K562 (cell line): ENCODE data around the gene KCNH3. TPM values are rescaled to one million over a fixed set of nuclear protein-coding genes. Genes with fewer than 3 reads are reported as not detected.

Experiments
- CUX1 ChIP-seq: fragments of 200-800 bp; sonication (Bioruptor generic); IDR thresholded peaks from 2 replicates; pipeline ENCODE4 v1.6.1; 2016; ENCODE audit warnings: missing genetic modification characterization, missing compliant biosample characterization
- DACH1 ChIP-seq: fragments of 450-650 bp; IDR thresholded peaks from 2 replicates; pipeline ENCODE4 v1.6.1; 2018; ENCODE audit not compliant: partially characterized antibody
- L3MBTL2 ChIP-seq: fragments of 450-650 bp; IDR thresholded peaks from 2 replicates; pipeline ENCODE4 v1.6.1; 2016; ENCODE audit warnings: mild to moderate bottlenecking, moderate library complexity
- MNT ChIP-seq, 2 experiments: fragments of 450-650 bp; conservative IDR thresholded peaks; 2 replicates each; pipeline ENCODE4 v1.6.1; 2017; ENCODE audit warnings: mild to moderate bottlenecking in 2 of 2, moderate library complexity in 2 of 2
- NCOA6 ChIP-seq: fragments of 450-650 bp; IDR thresholded peaks from 2 replicates; pipeline ENCODE4 v1.6.1; 2017; ENCODE audit warnings: mild to moderate bottlenecking
- NFRKB ChIP-seq: fragments of 450-650 bp; IDR thresholded peaks from 2 replicates; pipeline ENCODE4 v1.6.1; 2016; ENCODE audit warnings: low read depth
- NR0B1 ChIP-seq: fragments of 450-650 bp; IDR thresholded peaks from one replicate; pipeline ENCODE4 v1.6.1; 2018; ENCODE audit warnings: mild to moderate bottlenecking, moderate library complexity; ENCODE audit not compliant: partially characterized antibody
- TCFL5 ChIP-seq: fragments of 250-450 bp; sonication (Bioruptor Pico); conservative IDR thresholded peaks from 2 replicates; pipeline ENCODE4 v1.6.1; 2021; ENCODE audit warnings: mild to moderate bottlenecking, moderate library complexity, matching md5 sums
- USF2 ChIP-seq: sonication (generic); formaldehyde crosslinking; IDR thresholded peaks from 2 replicates; pipeline ENCODE4 v1.5.0; 2020; ENCODE audit warnings: missing genetic modification reagents
- polyA plus RNA-seq, 8 experiments: library from polyadenylated mRNA; depleted of rRNA in 4 of 8; stranded (reverse) in 5 of 8; unstranded in 3 of 8; fragments of >200 nt; fragmentation: Nextera tagmentation in 2 of 8; fragmentation: Illumina TruSeq in 1 of 8; extraction: Ambion mirVana in 2 of 8; extraction: Trizol in 1 of 8; gene quantifications; 2 replicates each; pipeline versions ENCODE4 v1.2.1 to v1.2.3, GENCODE V29; 2011 to 2014; ENCODE audit warnings: inconsistent platforms in 1 of 8, missing spikeins in 1 of 8
- total RNA-seq, 7 experiments: library from RNA; depleted of rRNA in 6 of 7; stranded (reverse); fragments of >200 nt in 6 of 7; fragmentation: Illumina TruSeq in 2 of 7; extraction: Trizol in 2 of 7; gene quantifications; 2 replicates each; pipeline versions ENCODE4 v1.2.1 to v1.2.3, GENCODE V29; 2011 to 2021; ENCODE audit warnings: low replicate concordance in 1 of 7
- TF ChIP-seq, protein P1 (sequence below): sonication (generic); formaldehyde crosslinking; IDR thresholded peaks from 2 replicates; pipeline ENCODE4 v1.9.0; 2022; ENCODE audit warnings: mild to moderate bottlenecking, missing genetic modification reagents

The KCNH3 gene
- total and polyA plus RNA-seq, 9 of the 15 experiments (the other 6 are each of a cell fraction or from before 2014, with no cell fraction given) = 0.01 to 0.09 TPM; not detected in 7

- TF ChIP-seq MNT (conservative IDR thresholded peaks at IDR 0.05) (peak; percentile 51 to 72; a peak in 3 of 4 replicates), NR0B1 (no peak), NCOA6 (no peak), USF2 (peak; percentile 60), CUX1 (CRISPR knock-in tag) (no peak), TCFL5 (CRISPR knock-in tag) (no peak), DACH1 (no peak), NFRKB (no peak), L3MBTL2 (peak; percentile 56)
- TF ChIP-seq, protein P1, sequence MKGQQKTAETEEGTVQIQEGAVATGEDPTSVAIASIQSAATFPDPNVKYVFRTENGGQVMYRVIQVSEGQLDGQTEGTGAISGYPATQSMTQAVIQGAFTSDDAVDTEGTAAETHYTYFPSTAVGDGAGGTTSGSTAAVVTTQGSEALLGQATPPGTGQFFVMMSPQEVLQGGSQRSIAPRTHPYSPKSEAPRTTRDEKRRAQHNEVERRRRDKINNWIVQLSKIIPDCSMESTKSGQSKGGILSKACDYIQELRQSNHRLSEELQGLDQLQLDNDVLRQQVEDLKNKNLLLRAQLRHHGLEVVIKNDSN (CRISPR knock-in tag) = peak; percentile 61
These were observed 38.9 kb downstream of the KCNH3 start (continued) for GRCh38 chr12:49577589-49578315.
